ENCODE data around the gene DCC. TPM values are rescaled to one million over a fixed set of nuclear protein-coding genes. Genes with fewer than 3 reads are reported as not detected.

The DCC gene
- total and polyA plus RNA-seq, 4 donors = 0.16 to 5.3 (median 2.5) TPM

DNA sequence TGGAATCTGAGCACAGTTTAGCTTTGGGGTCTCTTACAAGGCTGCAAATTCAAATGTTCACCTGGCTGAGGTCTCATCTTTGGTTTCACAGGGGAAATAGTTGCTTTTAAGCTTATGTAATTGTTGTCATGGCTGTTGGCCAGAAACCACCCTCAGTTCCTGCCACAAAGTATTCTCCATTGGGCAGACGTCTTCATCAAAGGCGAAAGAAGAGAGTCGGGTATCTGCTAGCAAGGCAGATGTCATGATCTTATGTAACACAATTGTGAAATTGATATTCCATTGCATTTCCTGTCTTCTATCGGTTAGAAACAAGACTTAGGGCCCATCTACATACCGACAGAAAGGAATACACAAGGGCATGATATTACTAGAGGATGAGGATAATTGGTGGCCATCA lies 1068.3 kb downstream of the DCC start:
- Histone ChIP-seq H3K27ac (ENCODE audit: low read depth in 1 of 2, low read length in 1 of 2) (no peak overlapping the region), H3K4me1 (ENCODE audit: control insufficient read depth in 5 of 5, insufficient read depth in 5 of 5, low read length in 5 of 5) (no peaks in the 10 kb centered on the region), H3K36me3 (ENCODE audit: control insufficient read depth in 4 of 4, insufficient read depth in 4 of 4, low read length in 4 of 4) (peaks cover 0 to 1% (median 0%) of the 10 kb centered on the region in 4 donors), H3K4me3 (no peak overlapping the region), H3K9ac (ENCODE audit: insufficient read depth in 1 of 2, low read length in 2 of 2) (no peak overlapping the region), H3K9me3 (ENCODE audit: control insufficient read depth in 4 of 4, insufficient read depth in 3 of 4, low read length in 3 of 4) (no peaks in the 10 kb centered on the region), H3K27me3 (ENCODE audit: control insufficient read depth in 3 of 3, insufficient read depth in 3 of 3, low read length in 2 of 3) (no peaks in the 10 kb centered on the region)
- DNase-seq (no peak), ATAC-seq (ENCODE audit: insufficient read depth, low FRiP score) (no peak)
- no peak for TF ChIP-seq CTCF (IDR thresholded peaks at IDR 0.05; ENCODE audit: control extremely low read depth, extremely low read depth)
- WGBS, 2 donors = 72 to 78% methylated on average over 5 of the region's 5 CpGs

DNA sequence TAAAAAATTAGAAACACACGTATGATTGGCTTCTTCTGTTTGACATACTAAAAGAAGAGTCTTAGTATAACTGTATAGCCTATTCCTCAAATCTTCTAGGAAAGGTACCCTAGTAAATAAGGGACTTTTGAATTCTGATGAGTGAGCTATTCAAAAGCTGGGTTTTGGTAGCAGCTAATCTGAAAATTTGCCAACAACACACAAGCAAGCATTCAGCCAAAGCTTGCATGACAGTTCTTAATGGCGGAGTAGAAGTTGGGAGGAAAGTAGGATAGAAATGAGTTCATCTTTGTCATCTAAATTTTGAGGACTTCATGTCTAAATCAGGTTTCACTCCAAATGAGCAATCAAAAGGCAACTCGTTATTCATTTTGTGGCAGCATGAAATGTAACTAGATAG lies 1071.5 kb downstream of the DCC start:
- Histone ChIP-seq H3K4me3 (no peak overlapping the region), H3K9me3 (ENCODE audit: control insufficient read depth in 4 of 4, insufficient read depth in 3 of 4, low read length in 3 of 4) (no peaks in the 10 kb centered on the region), H3K27me3 (ENCODE audit: control insufficient read depth in 3 of 3, insufficient read depth in 3 of 3, low read length in 2 of 3) (no peaks in the 10 kb centered on the region), H3K27ac (ENCODE audit: low read depth in 1 of 2, low read length in 1 of 2) (no peak overlapping the region), H3K4me1 (ENCODE audit: control insufficient read depth in 5 of 5, insufficient read depth in 5 of 5, low read length in 5 of 5) (no peaks in the 10 kb centered on the region), H3K9ac (ENCODE audit: insufficient read depth in 1 of 2, low read length in 2 of 2) (no peak overlapping the region), H3K36me3 (ENCODE audit: control insufficient read depth in 4 of 4, insufficient read depth in 4 of 4, low read length in 4 of 4) (peaks cover 0 to 1% (median 0%) of the 10 kb centered on the region in 4 donors)
- no peak for ATAC-seq (ENCODE audit: insufficient read depth, low FRiP score)
- no peak for DNase-seq
- TF ChIP-seq CTCF (IDR thresholded peaks at IDR 0.05; ENCODE audit: control extremely low read depth, extremely low read depth) = no peak
- WGBS, 2 donors = 61 to 81% methylated on average over 3 of the region's 3 CpGs

DNA sequence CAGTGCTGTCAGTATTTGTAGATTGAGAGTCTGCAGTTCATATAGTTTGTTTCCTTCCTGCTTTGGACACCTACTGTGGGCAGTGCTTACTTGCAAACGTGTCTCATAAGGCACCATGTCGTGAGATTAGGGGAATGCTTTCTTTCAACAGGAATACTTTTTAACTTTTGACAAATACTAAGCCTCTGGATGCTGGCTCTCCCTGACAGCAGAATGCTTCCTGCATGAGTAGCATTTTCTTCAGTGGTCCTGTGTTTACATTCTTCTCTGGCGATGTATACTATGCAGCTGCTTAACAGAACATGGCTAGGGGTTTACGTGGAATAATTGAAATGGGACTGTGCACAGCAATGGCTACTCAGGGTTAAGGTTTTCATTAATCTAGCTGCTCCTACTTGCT lies 1077.0 kb downstream of the DCC start:
- DNase-seq = no peak
- ATAC-seq (ENCODE audit: insufficient read depth, low FRiP score) = no peak
- TF ChIP-seq CTCF (IDR thresholded peaks at IDR 0.05; ENCODE audit: control extremely low read depth, extremely low read depth) = no peak

GRCh38 chr18:53421869-53422268 lies 1081.9 kb downstream of the DCC start:
- Histone ChIP-seq H3K27ac (ENCODE audit: low read depth in 1 of 2, low read length in 1 of 2) (no peak overlapping the region), H3K4me1 (ENCODE audit: control insufficient read depth in 5 of 5, insufficient read depth in 5 of 5, low read length in 5 of 5) (peaks cover 0 to 5% (median 0%) of the 10 kb centered on the region in 5 donors), H3K27me3 (ENCODE audit: control insufficient read depth in 3 of 3, insufficient read depth in 3 of 3, low read length in 2 of 3) (no peaks in the 10 kb centered on the region), H3K9ac (ENCODE audit: insufficient read depth in 1 of 2, low read length in 2 of 2) (no peak overlapping the region), H3K9me3 (ENCODE audit: control insufficient read depth in 4 of 4, insufficient read depth in 3 of 4, low read length in 3 of 4) (peaks cover 0 to 4% (median 0%) of the 10 kb centered on the region in 4 donors), H3K36me3 (ENCODE audit: control insufficient read depth in 4 of 4, insufficient read depth in 4 of 4, low read length in 4 of 4) (no peaks in the 10 kb centered on the region), H3K4me3 (no peak overlapping the region)
- DNase-seq (no peak), ATAC-seq (ENCODE audit: insufficient read depth, low FRiP score) (no peak)
- no peak for TF ChIP-seq CTCF (IDR thresholded peaks at IDR 0.05; ENCODE audit: control extremely low read depth, extremely low read depth)

More for the DNA sequence above, 1077.0 kb downstream of the DCC start:
- Histone ChIP-seq H3K4me1 (ENCODE audit: control insufficient read depth in 5 of 5, insufficient read depth in 5 of 5, low read length in 5 of 5) (peaks cover 0 to under 1% (median 0%) of the 10 kb centered on the region in 5 donors), H3K9me3 (ENCODE audit: control insufficient read depth in 4 of 4, insufficient read depth in 3 of 4, low read length in 3 of 4) (peaks cover 0 to 4% (median 0%) of the 10 kb centered on the region in 4 donors), H3K4me3 (no peak overlapping the region), H3K27ac (ENCODE audit: low read depth in 1 of 2, low read length in 1 of 2) (no peak overlapping the region), H3K9ac (ENCODE audit: insufficient read depth in 1 of 2, low read length in 2 of 2) (no peak overlapping the region), H3K36me3 (ENCODE audit: control insufficient read depth in 4 of 4, insufficient read depth in 4 of 4, low read length in 4 of 4) (no peaks in the 10 kb centered on the region), H3K27me3 (ENCODE audit: control insufficient read depth in 3 of 3, insufficient read depth in 3 of 3, low read length in 2 of 3) (no peaks in the 10 kb centered on the region)
- WGBS, 2 donors = 25 to 40% methylated on average over 4 of the region's 4 CpGs

Data from lung (tissue), 12 donors.